Dermis blood vessel endothelial cell (primary cell): ENCODE results near the gene CASP8. TPM values are rescaled to one million over a fixed set of nuclear protein-coding genes. Genes with fewer than 3 reads are reported as not detected.
"Not testable (repeated sequence)": the region's sequence is repeated elsewhere in the genome, so short reads cannot be mapped to it uniquely, and the experiment has no call there.

Experiments used
- DNase-seq: peaks from one replicate; pipeline ENCODE4 v3.0.0; 2010
- total RNA-seq: library from RNA; depleted of rRNA; stranded (reverse); fragments of >200 nt; gene quantifications from 2 replicates; pipeline ENCODE4 v1.2.3, GENCODE V29; 2014

Gene CASP8
- total RNA-seq, 1 donor from 2014 or later: 16.5 TPM

DNA sequence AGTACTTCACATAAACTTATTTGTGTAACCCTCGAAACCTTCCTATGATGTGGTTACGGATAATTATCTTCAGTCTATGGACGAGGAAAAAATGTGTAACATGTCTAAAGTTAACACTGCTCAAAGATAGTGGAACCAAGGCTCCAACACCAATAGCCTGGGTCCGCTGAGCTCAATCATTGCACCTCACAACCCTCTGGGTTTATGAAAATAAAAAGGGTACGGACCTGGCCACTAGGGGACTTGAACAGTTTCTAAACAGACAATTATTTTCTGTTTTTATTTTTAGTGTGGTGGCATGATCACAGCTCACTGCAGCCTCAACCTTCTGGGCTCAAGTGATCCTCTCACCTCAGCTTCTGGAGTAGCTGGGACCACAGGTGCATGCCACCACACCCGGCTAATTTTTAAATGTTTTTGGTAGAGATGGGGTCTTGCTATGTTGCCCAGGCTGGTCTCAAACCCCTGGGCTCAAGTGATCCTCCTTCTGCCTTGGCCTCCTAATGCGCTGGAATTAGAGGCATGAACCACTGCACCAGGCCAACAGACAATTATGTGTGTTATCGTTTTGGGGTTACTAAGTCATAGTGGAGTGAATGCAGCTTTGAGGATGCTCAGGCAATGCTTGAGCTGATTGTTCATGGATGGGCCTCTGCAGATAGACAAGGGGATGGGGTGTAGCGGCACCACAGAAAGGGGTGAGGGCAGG, 10.1 kb downstream of the CASP8 start:
- no peak for DNase-seq

DNA sequence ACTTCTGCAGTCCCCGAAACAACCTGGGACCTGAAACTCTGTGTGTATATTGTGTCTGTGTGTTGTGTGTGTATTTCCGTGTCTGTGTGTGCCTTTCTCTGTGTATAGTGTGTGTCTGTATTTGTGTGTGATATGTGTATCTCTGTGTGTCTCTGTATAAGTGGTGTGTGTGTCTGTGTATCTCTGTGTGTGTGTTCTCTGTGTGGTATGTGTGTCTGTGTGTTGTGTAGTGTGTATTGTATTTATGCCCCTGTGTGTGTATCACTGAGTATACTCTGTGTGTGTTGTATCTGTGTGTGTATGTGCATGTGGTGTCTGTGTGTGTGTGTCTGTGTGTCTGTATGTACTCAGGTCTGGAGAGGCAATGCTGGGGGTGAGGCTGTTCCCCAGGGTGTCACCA, 11.6 kb downstream of the CASP8 start:
- DNase-seq: no peak

DNA sequence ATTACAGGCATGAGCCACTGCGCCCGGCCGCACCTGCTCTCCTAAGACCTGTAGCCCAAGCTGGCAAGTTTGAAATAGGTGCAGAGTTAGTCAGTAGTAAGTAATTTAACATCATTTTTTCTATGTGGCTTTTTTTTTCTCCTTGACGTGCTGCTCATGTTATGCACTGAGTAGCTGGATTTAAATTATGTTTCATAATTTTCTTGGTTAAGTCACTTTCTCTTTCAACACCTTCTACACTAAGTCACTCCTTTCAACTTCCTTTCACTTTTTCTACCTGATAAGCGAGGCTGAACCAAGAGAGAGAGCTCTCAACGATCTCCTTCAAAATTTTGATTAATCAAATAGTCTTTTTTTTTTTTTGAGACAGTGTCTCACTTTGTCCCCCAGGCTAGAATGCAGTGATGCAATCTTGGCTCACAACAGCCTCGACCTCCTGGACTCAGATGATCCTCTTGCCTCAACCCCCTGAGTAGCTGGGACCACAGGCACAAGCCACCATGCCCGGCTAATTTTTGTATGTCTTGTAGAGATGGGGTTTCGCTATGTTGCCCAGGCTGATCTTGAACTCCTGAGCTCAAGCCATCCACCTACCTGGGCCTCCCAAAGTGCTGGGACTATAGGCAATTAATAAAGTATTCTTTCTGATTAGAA, 13.1 kb downstream of the CASP8 start:
- no peak for DNase-seq

DNA sequence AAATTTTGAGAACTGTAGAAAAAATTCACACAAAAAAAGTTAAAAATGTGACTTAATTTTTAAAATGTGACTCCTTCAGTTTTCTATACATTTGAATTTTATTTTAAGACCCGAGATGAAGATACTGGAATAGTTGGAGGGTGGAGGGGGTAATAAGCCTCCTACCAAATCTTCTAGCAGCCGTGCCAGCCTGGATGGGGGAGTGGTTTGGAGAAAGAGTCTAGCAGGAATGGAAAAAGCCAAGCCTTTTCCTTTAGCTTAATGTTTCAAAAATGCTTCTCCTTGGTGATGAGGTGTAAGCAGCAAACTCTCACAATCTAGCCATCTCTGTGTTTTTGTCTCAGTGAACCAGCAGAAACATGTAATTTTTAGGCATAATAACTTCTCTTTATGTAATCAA, 14.7 kb downstream of the CASP8 start:
- no peak for DNase-seq

DNA sequence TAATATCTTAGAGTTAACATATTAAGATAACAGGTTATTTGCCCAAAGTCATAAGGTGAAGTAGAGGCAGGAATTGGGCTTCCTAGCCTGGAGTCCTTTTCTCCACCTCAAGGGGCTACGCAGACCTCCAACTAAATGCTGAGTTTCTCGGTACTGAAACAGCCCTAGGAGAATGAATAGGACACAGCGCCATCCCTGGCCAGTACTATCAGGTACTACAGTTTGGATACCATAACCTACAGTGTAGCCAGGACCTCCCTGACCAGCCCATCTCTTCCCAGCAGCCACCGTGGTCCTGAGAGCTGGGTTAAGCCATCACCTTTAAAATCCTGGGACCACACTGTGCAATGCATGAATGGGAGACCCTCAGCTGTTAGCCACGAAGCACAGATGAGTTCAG, 15.7 kb downstream of the CASP8 start:
- DNase-seq: no peak

DNA sequence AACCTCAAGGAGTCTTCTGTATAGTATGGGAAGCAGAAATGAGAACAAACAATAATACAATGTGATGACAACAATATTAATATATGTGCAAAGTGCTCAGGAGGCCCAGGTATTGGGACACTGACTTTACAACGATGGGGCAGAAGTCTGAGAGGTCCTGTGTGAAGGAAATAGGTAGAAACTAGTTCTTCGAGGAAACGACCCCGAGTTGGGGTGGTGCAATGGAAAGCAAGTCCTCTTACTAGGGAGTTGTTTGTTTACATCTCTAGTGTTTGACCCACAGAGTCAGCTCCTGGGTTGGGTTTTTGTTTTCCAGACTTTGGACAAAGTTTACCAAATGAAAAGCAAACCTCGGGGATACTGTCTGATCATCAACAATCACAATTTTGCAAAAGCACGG, 16.2 kb downstream of the CASP8 start:
- no peak for DNase-seq

DNA sequence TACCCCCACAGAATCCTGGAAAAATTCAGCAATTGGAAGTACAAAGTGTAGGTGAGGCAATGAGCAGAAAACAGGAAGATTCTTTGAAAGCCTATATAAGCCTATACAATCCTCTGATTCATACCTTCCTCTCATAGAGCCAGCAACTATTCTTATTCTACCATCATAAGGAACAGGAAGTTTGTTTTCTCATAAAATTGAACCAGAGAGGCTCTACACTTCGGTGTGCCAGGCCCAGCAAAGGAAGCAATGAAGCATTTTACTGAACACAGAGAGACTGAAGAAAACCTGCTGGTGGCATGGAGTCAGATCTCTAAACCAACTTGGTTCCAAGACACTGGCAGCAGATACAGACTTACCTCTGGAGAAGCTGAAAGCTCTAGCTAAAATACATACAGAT, 18.7 kb downstream of the CASP8 start:
- no peak for DNase-seq

DNA sequence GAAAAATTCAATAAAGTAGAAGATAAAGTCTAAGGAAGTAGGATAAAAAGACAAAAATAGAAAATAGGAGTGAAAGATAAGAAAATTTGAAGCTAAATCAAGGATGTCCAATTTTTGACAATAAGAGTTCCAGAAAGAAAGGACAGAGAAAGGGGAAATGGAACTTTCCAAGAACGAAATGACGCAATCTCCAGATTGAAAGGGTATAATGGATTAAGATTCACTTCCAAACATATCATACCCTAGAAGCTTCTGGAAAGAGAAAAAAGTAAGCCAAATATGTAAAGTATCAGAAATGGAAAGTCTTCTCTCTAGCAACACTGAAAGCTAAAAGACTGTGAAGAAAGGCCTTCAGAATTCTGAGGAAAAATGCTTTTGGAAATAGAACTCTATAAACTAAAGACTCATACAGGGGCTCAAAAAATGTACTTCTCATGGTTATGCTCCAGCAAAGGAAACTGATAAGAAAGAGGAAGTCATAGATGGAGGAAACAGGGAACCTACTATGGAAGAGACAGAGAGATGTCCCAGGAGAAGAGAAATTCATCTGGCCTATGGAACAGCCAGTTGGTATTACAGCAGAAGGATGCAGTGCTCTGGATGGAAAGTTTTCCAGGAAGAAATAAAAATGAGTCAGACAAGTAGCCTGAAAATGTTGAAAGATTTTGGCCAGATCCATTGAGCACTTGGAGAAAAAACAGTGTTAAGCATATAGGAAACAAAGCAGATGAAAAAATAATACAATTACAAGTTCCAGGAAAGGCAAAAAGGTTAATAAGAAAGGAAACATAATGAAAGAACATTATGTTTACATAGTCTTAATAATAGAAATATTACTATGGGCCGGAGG, 20.1 kb downstream of the CASP8 start:
- DNase-seq: peak; percentile 55

DNA sequence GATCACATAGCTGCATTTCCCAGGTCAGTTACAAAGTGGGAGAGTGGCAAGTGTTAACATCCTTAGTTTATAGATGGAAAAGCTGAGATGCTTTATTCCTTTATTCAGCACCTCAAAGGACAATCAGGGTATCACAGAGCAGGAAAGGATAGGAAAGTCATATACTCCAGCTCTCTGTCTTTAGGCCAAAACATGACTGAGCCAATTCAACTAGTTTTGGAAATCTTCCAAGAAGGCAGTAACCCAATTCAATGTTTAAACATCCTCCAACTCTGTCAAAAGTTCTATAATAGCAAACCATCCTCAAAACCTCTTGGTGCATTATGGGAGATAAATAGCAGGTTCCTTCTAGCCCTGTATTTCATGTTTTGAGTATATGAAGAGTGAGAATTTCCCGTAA, 25.2 kb downstream of the CASP8 start:
- DNase-seq: no peak

DNA sequence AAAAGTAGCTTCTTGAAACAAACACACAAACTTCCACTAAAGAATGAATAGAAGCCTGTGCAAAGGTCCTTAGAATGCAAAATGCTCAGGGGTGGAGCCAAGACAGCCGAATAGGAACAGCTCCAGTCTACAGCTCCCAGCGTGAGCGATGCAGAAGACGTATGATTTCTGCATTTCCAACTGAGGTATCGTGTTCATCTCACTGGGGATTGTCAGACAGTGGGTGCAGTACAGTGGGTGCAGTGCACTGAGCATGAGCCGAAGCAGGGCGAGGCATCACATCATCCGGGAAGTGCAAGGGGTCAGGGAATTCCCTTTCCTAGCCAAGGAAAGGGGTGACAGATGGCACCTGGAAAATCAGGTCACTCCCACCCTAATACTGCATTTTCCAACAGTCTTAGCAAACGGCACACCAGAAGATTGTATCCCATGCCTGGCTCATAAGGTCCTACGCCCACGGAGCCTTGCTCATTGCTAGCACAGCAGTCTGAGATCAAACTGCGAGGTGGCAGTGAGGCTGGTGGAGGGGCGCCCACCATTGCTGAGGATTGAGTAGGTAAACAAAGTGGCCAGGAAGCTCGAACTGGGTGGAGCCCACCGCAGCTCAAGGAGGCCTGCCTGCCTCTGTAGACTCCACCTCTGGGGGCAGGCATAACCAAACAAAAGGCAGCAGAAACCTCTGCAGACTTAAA, 30.3 kb downstream of the CASP8 start:
- DNase-seq: not testable (repeated sequence)

DNA sequence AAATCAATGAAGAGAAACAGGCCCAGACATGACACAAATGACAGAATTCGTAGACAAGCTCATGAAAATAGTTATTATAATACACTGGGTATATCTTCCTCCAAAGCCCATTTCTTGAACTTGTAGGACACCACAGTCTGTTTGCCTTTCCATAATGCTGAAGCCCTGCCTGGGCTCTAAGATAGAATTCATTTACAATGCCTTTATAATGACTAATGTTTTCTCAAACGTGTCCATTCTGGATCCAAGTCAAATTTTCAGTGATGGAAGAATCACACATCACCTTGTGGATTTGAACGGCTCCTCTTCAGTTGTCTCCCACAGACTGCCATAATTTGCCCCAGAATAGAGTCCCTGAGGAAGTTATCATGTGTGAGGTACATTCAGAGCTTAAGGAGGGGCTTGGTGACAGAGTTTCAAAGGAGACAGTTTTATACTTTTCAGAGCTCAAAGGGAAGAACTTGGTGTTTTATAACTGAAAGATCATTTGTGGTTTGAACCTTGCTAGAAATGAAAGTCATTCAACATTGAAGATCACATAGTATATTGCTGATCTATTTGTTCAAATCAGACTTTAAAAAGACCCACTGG, 38.2 kb downstream of the CASP8 start:
- DNase-seq: no peak

DNA sequence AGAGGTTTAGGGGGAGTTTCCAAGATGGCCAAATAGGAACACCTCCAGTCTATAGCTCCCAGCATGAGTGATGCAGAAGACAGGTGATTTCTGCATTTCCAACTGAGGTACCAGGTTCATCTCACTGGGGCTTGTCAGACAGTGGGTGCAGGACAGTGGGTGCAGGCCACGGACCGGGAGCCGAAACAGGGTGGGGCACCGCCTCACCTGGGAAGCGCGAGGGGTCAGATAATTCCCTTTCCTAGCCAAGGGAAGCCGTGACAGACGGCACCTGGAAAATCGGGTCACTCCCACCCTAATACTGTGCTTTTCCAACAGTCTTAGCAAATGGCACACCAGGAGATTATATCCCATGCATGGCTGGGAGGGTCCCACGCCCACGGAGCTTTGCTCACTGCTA, 39.6 kb downstream of the CASP8 start:
- not testable (repeated sequence) for DNase-seq

DNA sequence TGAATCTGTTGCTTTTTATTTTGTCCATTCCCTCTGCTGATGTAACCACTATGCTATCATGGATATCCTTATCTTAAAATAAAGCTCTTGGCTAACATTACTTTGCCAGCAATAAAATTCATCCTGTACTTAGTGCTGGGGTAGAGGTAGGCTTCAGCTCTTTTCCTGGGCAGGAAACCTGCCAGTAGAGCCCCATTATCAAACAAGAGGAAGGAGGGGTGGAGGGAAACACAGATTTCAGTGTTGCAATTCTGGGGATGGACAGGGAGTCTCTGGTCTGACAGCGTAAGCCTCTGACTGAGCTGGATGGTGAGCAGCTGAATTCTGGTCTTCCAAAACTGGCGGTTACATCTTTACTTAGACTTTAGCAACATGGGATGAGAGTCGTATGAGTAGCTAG, 47.5 kb downstream of the CASP8 start:
- no peak for DNase-seq

DNA sequence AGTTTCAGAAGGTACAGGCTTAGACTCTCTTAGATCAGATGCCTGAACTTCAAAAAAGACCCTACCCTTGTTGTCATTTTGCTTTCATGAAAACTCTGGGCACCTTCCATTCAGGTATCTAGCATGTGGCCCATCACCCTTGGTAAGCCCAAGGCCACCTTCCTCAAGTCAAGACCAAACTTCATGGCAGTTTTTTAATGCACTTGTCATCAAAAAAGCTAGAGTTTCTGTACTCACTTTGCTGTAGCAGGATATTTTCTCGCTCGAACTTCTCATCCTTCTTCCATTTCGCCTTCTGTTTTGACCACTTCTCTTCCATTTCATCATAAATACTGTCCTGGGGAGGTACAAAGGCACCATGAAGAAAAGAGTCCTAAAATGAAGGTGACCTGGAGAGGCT, 48.6 kb downstream of the CASP8 start:
- DNase-seq: no peak

DNA sequence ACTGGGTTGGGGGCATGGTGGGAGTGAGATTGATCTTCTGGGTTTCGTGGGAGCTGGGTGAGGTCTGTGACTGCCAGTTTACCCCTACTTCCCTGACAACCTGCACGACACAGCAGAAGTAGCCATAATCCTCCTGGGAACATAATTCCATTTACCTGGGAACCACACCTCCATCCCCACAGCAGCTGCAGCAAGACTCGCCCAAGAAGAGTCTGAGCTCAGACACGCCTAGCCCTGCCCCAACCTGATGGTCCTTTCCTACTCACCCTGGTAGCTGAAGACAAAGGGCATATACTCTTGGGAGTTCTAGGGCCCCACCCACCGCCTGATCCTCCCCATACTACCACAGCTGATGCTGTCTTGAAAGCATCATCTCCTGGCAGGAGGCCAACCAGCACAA, 53.0 kb downstream of the CASP8 start:
- no peak for DNase-seq

DNA sequence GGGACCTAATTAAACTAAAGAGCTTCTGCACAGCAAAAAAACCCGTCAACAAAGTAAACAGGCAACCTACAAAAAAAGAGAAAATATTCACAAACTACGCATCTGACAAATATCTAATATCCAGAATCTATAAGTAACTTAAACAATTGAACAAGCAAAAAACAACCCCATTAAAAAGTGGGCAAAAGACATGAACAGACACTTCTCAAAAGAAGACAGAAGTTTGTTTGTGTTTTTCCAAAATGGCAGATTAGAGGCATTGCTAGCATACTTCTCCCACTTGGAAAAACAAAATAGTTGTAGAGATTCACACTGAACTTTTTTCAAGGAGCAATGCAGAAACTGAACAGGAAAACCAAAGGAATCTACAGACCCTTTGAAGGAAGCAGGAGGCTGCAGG, 59.2 kb downstream of the CASP8 start:
- no peak for DNase-seq

DNA sequence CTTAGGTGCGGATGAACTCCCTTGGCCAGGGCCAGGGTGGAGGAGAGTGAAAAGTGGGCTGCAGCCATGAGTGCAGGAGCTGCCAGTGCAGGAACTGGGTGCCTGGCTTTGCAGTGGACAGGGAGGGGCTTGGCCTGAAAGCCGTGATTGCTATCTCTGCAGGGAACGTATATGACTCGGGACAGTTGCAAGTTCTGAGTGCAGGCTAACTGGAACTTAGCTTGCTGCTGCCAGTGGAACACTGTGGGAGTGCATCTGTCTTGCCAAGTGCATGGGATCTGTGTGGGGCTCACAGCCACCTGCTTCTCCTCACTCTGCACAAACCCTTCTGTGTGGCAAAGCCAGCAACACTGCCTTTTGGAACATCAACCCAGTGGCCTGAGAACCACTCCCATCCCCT, 59.9 kb downstream of the CASP8 start:
- no peak for DNase-seq

DNA sequence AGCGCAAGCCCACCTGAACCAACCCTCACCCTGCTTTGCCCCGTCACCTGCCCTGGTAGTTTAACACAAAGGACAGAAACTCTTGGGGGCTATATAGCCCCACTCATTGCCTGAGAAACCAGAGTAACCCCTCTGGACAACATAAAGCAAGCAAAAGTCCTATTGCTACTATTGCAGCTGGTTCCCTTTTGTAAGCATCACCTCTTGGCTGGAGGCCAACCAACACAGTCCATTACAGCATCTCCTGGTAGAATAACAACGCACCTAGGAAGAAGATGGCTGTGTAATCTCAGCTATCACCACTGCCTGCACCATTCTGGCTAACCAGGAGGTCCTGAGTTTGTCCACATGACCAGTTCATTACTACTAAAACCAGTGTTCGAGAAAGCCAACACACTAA, 60.4 kb downstream of the CASP8 start:
- DNase-seq: peak; percentile 63

DNA sequence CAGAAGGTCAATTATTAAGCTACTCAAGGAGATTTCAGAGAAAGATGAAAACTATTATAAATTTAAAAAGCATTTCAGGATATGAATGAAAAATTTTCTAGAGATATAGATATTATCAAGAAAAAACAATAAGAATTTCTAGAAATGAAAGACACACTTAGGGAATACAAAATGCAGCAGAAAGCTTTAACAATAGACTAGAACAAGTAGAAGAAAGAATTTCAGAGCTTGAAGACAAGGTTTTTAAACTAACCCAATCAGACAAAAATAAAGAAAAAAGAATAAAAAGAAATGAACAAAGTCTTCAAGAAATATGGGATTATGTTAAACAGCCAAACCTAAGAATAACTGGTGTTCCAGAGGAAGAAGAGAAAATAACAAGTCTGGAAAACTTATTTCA, 62.4 kb downstream of the CASP8 start:
- no peak for DNase-seq

DNA sequence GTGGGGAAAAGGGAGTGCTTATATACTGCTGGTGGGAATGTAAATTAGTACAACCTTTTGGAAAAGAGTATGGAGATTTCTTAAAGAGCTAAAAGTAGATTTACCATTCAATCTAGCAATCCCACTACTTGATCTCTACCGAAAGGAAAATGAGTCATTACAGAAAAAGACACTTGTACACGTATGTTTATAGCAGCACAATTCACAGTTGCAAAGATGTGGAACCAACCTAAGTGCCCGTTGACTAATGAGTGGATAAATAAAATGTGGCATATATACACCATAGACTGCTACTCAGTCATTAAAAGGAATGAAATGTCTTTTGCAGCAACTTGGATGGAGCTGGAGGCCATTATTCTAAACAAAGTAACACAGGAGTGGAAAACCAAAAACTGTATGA, 67.3 kb downstream of the CASP8 start:
- no peak for DNase-seq

DNA sequence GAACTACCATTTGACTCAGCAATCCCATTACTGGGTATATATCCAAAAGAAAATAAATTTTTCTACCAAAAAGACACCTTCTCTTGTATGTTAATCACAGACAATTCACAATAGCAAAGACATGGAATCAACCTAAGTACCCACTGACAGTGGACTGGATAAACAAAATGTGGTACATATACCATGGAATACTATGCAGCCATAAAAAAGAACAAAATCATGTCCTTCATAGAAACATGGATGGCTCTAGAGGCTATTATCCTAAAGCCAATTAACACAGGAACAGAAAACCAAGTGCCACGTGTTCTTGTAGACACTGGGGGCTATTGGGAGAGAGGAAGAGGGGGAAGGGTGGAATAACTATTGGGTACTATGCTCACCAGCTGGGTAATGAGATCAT, 69.1 kb downstream of the CASP8 start:
- DNase-seq: no peak
